Smooth muscle cell (in vitro differentiated cells): Measurements from ENCODE around the gene ZNF423. TPM values are rescaled to one million over a fixed set of nuclear protein-coding genes. Genes with fewer than 3 reads are reported as not detected.

ENCODE experiments used
- DNase-seq: peaks from one replicate; lab custom pipeline; 2025; ENCODE audit not compliant: unreplicated experiment; lab: John Stamatoyannopoulos, UW
- H2AFZ ChIP-seq: fragments of 200-600 bp; sonication (generic); 2 replicates; pipeline ENCODE4 v1.6.0; 2016; ENCODE audit warnings: antibody characterized with exemption, low read depth, mild to moderate bottlenecking
- H3F3A ChIP-seq: fragments of 200-600 bp; sonication (generic); 2 replicates; pipeline ENCODE4 v1.6.0; 2017; ENCODE audit warnings: antibody characterized with exemption, low read depth
- H3K27ac ChIP-seq: fragments of 200-600 bp; sonication (generic); 2 replicates; pipeline ENCODE4 v1.5.1; 2016; ENCODE audit warnings: low read depth, mild to moderate bottlenecking
- H3K27me3 ChIP-seq: fragments of 200-600 bp; sonication (generic); 2 replicates; pipeline ENCODE4 v1.6.1; 2016; ENCODE audit warnings: low read depth, mild to moderate bottlenecking
- H3K36me3 ChIP-seq: fragments of 200-600 bp; sonication (generic); 2 replicates; pipeline ENCODE4 v1.5.1; 2016; ENCODE audit warnings: low read depth
- H3K4me1 ChIP-seq: fragments of 200-600 bp; sonication (generic); 2 replicates; pipeline ENCODE4 v1.5.1; 2016; ENCODE audit warnings: low read depth
- H3K4me2 ChIP-seq: fragments of 200-600 bp; sonication (generic); 2 replicates; pipeline ENCODE4 v1.6.0; 2016; ENCODE audit warnings: mild to moderate bottlenecking
- H3K4me3 ChIP-seq: fragments of 200-600 bp; sonication (generic); 2 replicates; pipeline ENCODE4 v1.5.1; 2016; ENCODE audit warnings: mild to moderate bottlenecking
- H3K79me2 ChIP-seq: fragments of 200-600 bp; sonication (generic); 2 replicates; pipeline ENCODE4 v1.6.0; 2016; ENCODE audit warnings: low read depth, mild to moderate bottlenecking
- H3K9ac ChIP-seq: fragments of 200-600 bp; sonication (generic); 2 replicates; pipeline ENCODE4 v1.6.0; 2016; ENCODE audit warnings: low read depth
- H3K9me3 ChIP-seq: fragments of 200-600 bp; sonication (generic); replicated peaks from 2 replicates; pipeline ENCODE4 v1.5.1; 2016; ENCODE audit warnings: low read depth
- H4K20me1 ChIP-seq: fragments of 200-600 bp; sonication (generic); 2 replicates; pipeline ENCODE4 v1.6.0; 2016; ENCODE audit warnings: low read depth
- CTCF ChIP-seq: fragments of 200-600 bp; sonication (generic); IDR thresholded peaks from 2 replicates; pipeline ENCODE4 v1.5.1; 2017; ENCODE audit warnings: borderline replicate concordance, mild to moderate bottlenecking, antibody characterized with exemption; ENCODE audit not compliant: insufficient read depth, poor library complexity, severe bottlenecking
- WGBS: methylation state at CpG from one replicate; pipeline ENCODE4 v1.1.7; 2016; ENCODE audit warnings: low lambda C conversion rate; 5-methylcytosine and 5-hydroxymethylcytosine counted together
- polyA plus RNA-seq: library from polyadenylated mRNA; unstranded; fragments of >200 nt; fragmentation: Nextera tagmentation; extraction: Ambion mirVana; gene quantifications from 2 replicates; pipeline ENCODE4 v1.2.1, GENCODE V29; 2016
- total RNA-seq: library from RNA; depleted of rRNA; stranded (reverse); fragments of >200 nt; gene quantifications from 2 replicates; pipeline ENCODE4 v1.2.3, GENCODE V29; 2014

ZNF423 gene
- total and polyA plus RNA-seq, 2 experiments from 2014 or later: 6.9 to 7.0 TPM

- Histone ChIP-seq H3K4me3 (no peak overlapping the region), H3K27ac (no peak overlapping the region), H3K79me2 (no peaks in the 10 kb centered on the region), H3F3A (peaks cover 8% of the 10 kb centered on the region), H3K36me3 (no peaks in the 10 kb centered on the region), H3K9ac (no peak overlapping the region), H3K9me3 (no peaks in the 10 kb centered on the region), H3K27me3 (no peaks in the 10 kb centered on the region), H2AFZ (no peak overlapping the region), H4K20me1 (no peaks in the 10 kb centered on the region), H3K4me2 (no peak overlapping the region), H3K4me1 (peaks cover 12% of the 10 kb centered on the region)
- 94% methylated on average over 6 of the region's 6 CpGs for WGBS
- DNase-seq: no peak
- no peak for TF ChIP-seq CTCF
Observed at GRCh38 chr16:49617710-49618330, 238.1 kb downstream of the ZNF423 start.

- no peaks in the 10 kb centered on the region for H3K27me3 ChIP-seq
- H4K20me1 ChIP-seq: no peaks in the 10 kb centered on the region
- no peaks in the 10 kb centered on the region for H3K36me3 ChIP-seq
- H3F3A ChIP-seq: peaks cover 8% of the 10 kb centered on the region
- H3K4me3 ChIP-seq: no peak overlapping the region
- 97% methylated on average over 4 of the region's 4 CpGs for WGBS
- no peak overlapping the region for H3K9ac ChIP-seq
- H3K79me2 ChIP-seq: no peaks in the 10 kb centered on the region
- H2AFZ ChIP-seq: no peak overlapping the region
- DNase-seq: no peak
- no peak for TF ChIP-seq CTCF
- H3K4me2 ChIP-seq: no peak overlapping the region
- no peak overlapping the region for H3K27ac ChIP-seq
- no peaks in the 10 kb centered on the region for H3K9me3 ChIP-seq
- H3K4me1 ChIP-seq: peaks cover 12% of the 10 kb centered on the region
Observed at GRCh38 chr16:49617016-49617629, 238.8 kb downstream of the ZNF423 start.

- no peak overlapping the region for H3K4me2 ChIP-seq
- H3K79me2 ChIP-seq: peaks cover 3% of the 10 kb centered on the region
- WGBS: 94% methylated on average over 8 of the region's 8 CpGs
- H3K27me3 ChIP-seq: no peaks in the 10 kb centered on the region
- no peak overlapping the region for H3K4me3 ChIP-seq
- no peak overlapping the region for H2AFZ ChIP-seq
- peaks cover 2% of the 10 kb centered on the region for H3K4me1 ChIP-seq
- H3K36me3 ChIP-seq: no peaks in the 10 kb centered on the region
- H3F3A ChIP-seq: peaks cover 8% of the 10 kb centered on the region
- no peak for DNase-seq
- H4K20me1 ChIP-seq: no peaks in the 10 kb centered on the region
- H3K9me3 ChIP-seq: no peaks in the 10 kb centered on the region
- no peak overlapping the region for H3K9ac ChIP-seq
- no peak overlapping the region for H3K27ac ChIP-seq
- no peak for TF ChIP-seq CTCF
Observed at GRCh38 chr16:49615576-49615975, 240.3 kb downstream of the ZNF423 start.

GRCh38 chr16:49610983-49611382 is 244.9 kb downstream of the ZNF423 start:
- H3K79me2 ChIP-seq: peaks cover 3% of the 10 kb centered on the region
- H3K4me1 ChIP-seq: peaks cover 13% of the 10 kb centered on the region
- no peaks in the 10 kb centered on the region for H3K9me3 ChIP-seq
- peaks cover 9% of the 10 kb centered on the region for H4K20me1 ChIP-seq
- no peak for TF ChIP-seq CTCF
- H3K27me3 ChIP-seq: no peaks in the 10 kb centered on the region
- H3K4me2 ChIP-seq: no peak overlapping the region
- no peak overlapping the region for H3K9ac ChIP-seq
- 79% methylated on average over 3 of the region's 3 CpGs for WGBS
- no peaks in the 10 kb centered on the region for H3F3A ChIP-seq
- no peaks in the 10 kb centered on the region for H3K36me3 ChIP-seq
- no peak overlapping the region for H3K27ac ChIP-seq
- no peak overlapping the region for H2AFZ ChIP-seq
- no peak for DNase-seq
- no peak overlapping the region for H3K4me3 ChIP-seq
